HepG2 (cell line): ENCODE results near the gene S1PR2. TPM values are rescaled to one million over a fixed set of nuclear protein-coding genes. Genes with fewer than 3 reads are reported as not detected.

Experiments
- ASH2L ChIP-seq: fragments of 300-600, 200-600 bp; sonication (generic); IDR thresholded peaks from 2 replicates; pipeline ENCODE4 v1.7.0; 2017; ENCODE audit warnings: low read depth, mild to moderate bottlenecking, moderate library complexity, mixed read lengths, low read length; ENCODE audit not compliant: insufficient read length
- CTCF ChIP-seq: sonication (generic); formaldehyde crosslinking; IDR thresholded peaks from 2 replicates; pipeline ENCODE4 v1.5.0; 2020; ENCODE audit warnings: mild to moderate bottlenecking, missing genetic modification reagents, moderate library complexity
- DNMT3B ChIP-seq: conservative IDR thresholded peaks from 2 replicates; pipeline ENCODE4 v1.6.1; 2016; ENCODE audit warnings: missing biosample characterization, control low read depth
- ELF3 ChIP-seq: IDR thresholded peaks from 2 replicates; pipeline ENCODE4 v1.6.1; 2016; ENCODE audit warnings: missing genetic modification reagents, missing compliant biosample characterization
- HHEX ChIP-seq: IDR thresholded peaks from 2 replicates; pipeline ENCODE4 v1.6.1; 2016; ENCODE audit warnings: control low read depth
- HNF1B ChIP-seq: sonication (generic); formaldehyde crosslinking; IDR thresholded peaks from 2 replicates; pipeline ENCODE4 v1.5.1; 2020; ENCODE audit warnings: mild to moderate bottlenecking, moderate library complexity, missing genetic modification reagents
- HOXD1 ChIP-seq: sonication (generic); formaldehyde crosslinking; IDR thresholded peaks from 2 replicates; pipeline ENCODE4 v1.5.0; 2020; ENCODE audit warnings: missing genetic modification reagents
- MNT ChIP-seq: fragments of 450-650 bp; IDR thresholded peaks from 2 replicates; pipeline ENCODE4 v1.6.1; 2016
- NFIB ChIP-seq: sonication (generic); formaldehyde crosslinking; IDR thresholded peaks from 2 replicates; pipeline ENCODE4 v1.9.0; 2021; ENCODE audit warnings: missing genetic modification reagents, mild to moderate bottlenecking, borderline replicate concordance
- NR2F6 ChIP-seq, 2 experiments: IDR thresholded peaks; 2 replicates each; pipeline ENCODE4 v1.6.1; 2016; ENCODE audit warnings: antibody characterized with exemption in 1 of 2, mild to moderate bottlenecking in 1 of 2
- PATZ1 ChIP-seq: sonication (generic); formaldehyde crosslinking; IDR thresholded peaks from 2 replicates; pipeline ENCODE4 v1.4.0; 2020; ENCODE audit warnings: missing genetic modification reagents
- POGZ ChIP-seq: sonication (generic); formaldehyde crosslinking; IDR thresholded peaks from 2 replicates; pipeline ENCODE4 v1.4.0; 2020; ENCODE audit warnings: mild to moderate bottlenecking, missing genetic modification reagents
- TBX2 ChIP-seq: sonication (generic); formaldehyde crosslinking; IDR thresholded peaks from 2 replicates; pipeline ENCODE4 v1.5.0; 2020; ENCODE audit warnings: missing genetic modification reagents, mild to moderate bottlenecking, borderline replicate concordance
- TCF7 ChIP-seq: sonication (generic); IDR thresholded peaks from 2 replicates; pipeline ENCODE4 v1.6.1; 2016; ENCODE audit warnings: antibody characterized with exemption, low read depth
- TEAD3 ChIP-seq: optimal IDR thresholded peaks from 2 replicates; pipeline ENCODE3; 2016; ENCODE audit warnings: borderline replicate concordance
- ZBTB20 ChIP-seq: sonication (generic); formaldehyde crosslinking; IDR thresholded peaks from 2 replicates; pipeline ENCODE4 v1.8.1; 2023; ENCODE audit warnings: missing genetic modification reagents, low read depth, mild to moderate bottlenecking, borderline replicate concordance
- ZNF3 ChIP-seq: IDR thresholded peaks from 2 replicates; pipeline ENCODE4 v1.7.0; 2017; ENCODE audit warnings: inconsistent platforms
- ZNF329 ChIP-seq: sonication (generic); formaldehyde crosslinking; IDR thresholded peaks from 2 replicates; pipeline ENCODE4 v1.9.0; 2021; ENCODE audit warnings: low read depth, mild to moderate bottlenecking, missing genetic modification reagents
- ZNF350 ChIP-seq: sonication (generic); formaldehyde crosslinking; IDR thresholded peaks from 2 replicates; pipeline ENCODE4 v1.4.0; 2020; ENCODE audit warnings: mild to moderate bottlenecking, low read depth, missing genetic modification reagents, borderline replicate concordance
- ZNF431 ChIP-seq: sonication (generic); formaldehyde crosslinking; IDR thresholded peaks from 2 replicates; pipeline ENCODE4 v1.9.0; 2022; ENCODE audit warnings: missing genetic modification reagents, low read depth, mild to moderate bottlenecking, borderline replicate concordance
- ZNF629 ChIP-seq: sonication (generic); formaldehyde crosslinking; conservative IDR thresholded peaks from 2 replicates; pipeline ENCODE4 v1.5.0; 2020; ENCODE audit warnings: missing genetic modification reagents
- ZNF878 ChIP-seq: sonication (generic); formaldehyde crosslinking; IDR thresholded peaks from 2 replicates; pipeline ENCODE4 v1.8.1; 2023; ENCODE audit warnings: mild to moderate bottlenecking, missing genetic modification reagents, moderate library complexity
- ZNF883 ChIP-seq: sonication (generic); formaldehyde crosslinking; IDR thresholded peaks from 2 replicates; pipeline ENCODE4 v1.5.1; 2020; ENCODE audit warnings: mild to moderate bottlenecking, missing genetic modification reagents; ENCODE audit errors: not compliant biosample characterization
- ZSCAN31 ChIP-seq: sonication (generic); formaldehyde crosslinking; IDR thresholded peaks from 2 replicates; pipeline ENCODE4 v1.5.0; 2020; ENCODE audit warnings: low read depth, mild to moderate bottlenecking, missing genetic modification reagents
- polyA plus RNA-seq, 8 experiments: library from polyadenylated mRNA; depleted of rRNA in 3 of 8; stranded (reverse) in 7 of 8; unstranded in 1 of 8; fragments of >200 nt; fragmentation: Illumina TruSeq in 4 of 8; extraction: Trizol in 4 of 8; gene quantifications; 2 replicates each; pipeline versions ENCODE4 v1.2.1 to v1.2.3, GENCODE V29; 2011 to 2016; ENCODE audit warnings: low read depth in 4 of 8, missing spikeins in 1 of 8, mixed read lengths in 1 of 8; ENCODE audit not compliant: insufficient read depth in 1 of 8
- total RNA-seq, 5 experiments: library from RNA; depleted of rRNA; stranded (reverse); fragments of >200 nt; fragmentation: Illumina TruSeq; extraction: Trizol; gene quantifications; 2 replicates each; pipeline ENCODE4 v1.2.3, GENCODE V29; 2016; ENCODE audit warnings: low read depth in 1 of 5

Gene S1PR2
- total and polyA plus RNA-seq, 2 of the 13 experiments (the other 11 are each of a cell fraction or from before 2014, with no cell fraction given): 0.91 to 1.3 TPM

- 0 out of 2 replicates have a peak, but pooled peaks have one; percentile 34 for TF ChIP-seq HNF1B
- no peak for TF ChIP-seq NFIB (CRISPR knock-in tag)
- TF ChIP-seq MNT: peak; percentile 55
- TF ChIP-seq PATZ1 (CRISPR knock-in tag): peak; percentile 51; the same call in 1 of the 2 replicates
- TF ChIP-seq ASH2L: no peak
- peak; percentile 56; the same call in 1 of the 2 replicates for TF ChIP-seq ZNF431 (CRISPR knock-in tag)
- TF ChIP-seq HHEX (CRISPR knock-in tag): peak; percentile 95
- no peak for TF ChIP-seq ZNF883 (CRISPR knock-in tag)
- TF ChIP-seq ZNF329 (CRISPR knock-in tag): no peak
- TF ChIP-seq ZNF878 (CRISPR knock-in tag): no peak; the same call in 1 of the 2 replicates
- 0 out of 2 replicates have a peak, but pooled peaks have one; percentile 47 for TF ChIP-seq ZNF350 (CRISPR knock-in tag)
- TF ChIP-seq HOXD1 (CRISPR knock-in tag): no peak
- no peak for TF ChIP-seq DNMT3B (CRISPR knock-in tag)
- peak; percentile 73 for TF ChIP-seq TEAD3 (CRISPR knock-in tag)
- TF ChIP-seq TBX2: peak; percentile 95
- TF ChIP-seq CTCF: peak; percentile 9; the same call in 1 of the 2 replicates
- TF ChIP-seq ZBTB20 (CRISPR knock-in tag): no peak
- TF ChIP-seq ZSCAN31 (CRISPR knock-in tag): no peak
- TF ChIP-seq TCF7: no peak; the same call in 1 of the 2 replicates
- 0 out of 2 replicates have a peak, but pooled peaks have one; percentile 40 for TF ChIP-seq ELF3 (CRISPR knock-in tag)
- TF ChIP-seq ZNF3: no peak
- peak; percentile 53; the same call in 1 of the 2 replicates for TF ChIP-seq POGZ (CRISPR knock-in tag)
- TF ChIP-seq NR2F6 (IDR thresholded peaks at IDR 0.05): peak; percentile 44; the same call in 1 of the 2 replicates
- TF ChIP-seq NR2F6 (CRISPR knock-in tag; IDR thresholded peaks at IDR 0.05): peak; percentile 73; the same call in 1 of the 2 replicates
- peak; percentile 49 for TF ChIP-seq ZNF629 (CRISPR knock-in tag)
Observed at GRCh38 chr19:10238172-10238783, 7.1 kb upstream of the S1PR2 start (continued).
